Measurements from ENCODE around the gene BNC2. TPM values are rescaled to one million over a fixed set of nuclear protein-coding genes. Genes with fewer than 3 reads are reported as not detected.
A peak's percentile ranks its signal among the peaks of the same experiment; 100 is the strongest.

BNC2 gene
- total RNA-seq, 4 donors from 2014 or later, result 90.2 to 130 (median 100.0) TPM

DNA sequence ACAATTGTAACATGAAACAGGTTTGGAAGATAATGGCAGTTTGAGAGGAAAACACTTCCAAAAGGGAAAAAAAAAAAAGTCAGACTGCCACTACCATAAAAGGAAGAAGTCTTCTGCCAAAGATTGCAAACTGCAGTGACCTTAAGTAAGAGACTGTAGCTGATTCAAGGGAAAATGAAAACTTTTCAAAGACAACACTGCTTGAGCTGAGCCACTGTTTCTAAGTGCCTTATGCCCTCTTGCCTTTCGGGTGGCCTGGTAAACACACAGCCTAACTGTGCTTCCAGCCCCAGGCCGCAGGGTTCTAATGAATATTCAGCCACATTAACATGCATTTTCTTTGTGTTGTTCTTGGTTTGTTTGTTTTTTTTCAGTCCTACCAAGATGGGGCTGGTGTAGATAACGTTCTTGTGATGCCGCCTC lies 354.6 kb downstream of the BNC2 start:
- Histone ChIP-seq H3K9me3 (no peaks in the 10 kb centered on the region), H3K36me3 (no peaks in the 10 kb centered on the region), H3K4me3 (no peak overlapping the region), H3K27me3 (no peaks in the 10 kb centered on the region), H3K27ac (peak overlapping the region; percentile 51 to 79 (median 66)), H3K4me1 (peaks cover 9 to 72% (median 16%) of the 10 kb centered on the region in 3 donors)
- WGBS, 2 donors (ENCODE audit: low coverage in 1 of 2), result 36 to 50% methylated on average over 4 of the region's 4 CpGs
- ATAC-seq, result peak; percentile 20
- TF ChIP-seq EP300 (IDR thresholded peaks at IDR 0.05) (no peak), POLR2A (IDR thresholded peaks at IDR 0.05) (no peak), POLR2AphosphoS5 (IDR thresholded peaks at IDR 0.05) (no peak)
- TF ChIP-seq, protein P1, sequence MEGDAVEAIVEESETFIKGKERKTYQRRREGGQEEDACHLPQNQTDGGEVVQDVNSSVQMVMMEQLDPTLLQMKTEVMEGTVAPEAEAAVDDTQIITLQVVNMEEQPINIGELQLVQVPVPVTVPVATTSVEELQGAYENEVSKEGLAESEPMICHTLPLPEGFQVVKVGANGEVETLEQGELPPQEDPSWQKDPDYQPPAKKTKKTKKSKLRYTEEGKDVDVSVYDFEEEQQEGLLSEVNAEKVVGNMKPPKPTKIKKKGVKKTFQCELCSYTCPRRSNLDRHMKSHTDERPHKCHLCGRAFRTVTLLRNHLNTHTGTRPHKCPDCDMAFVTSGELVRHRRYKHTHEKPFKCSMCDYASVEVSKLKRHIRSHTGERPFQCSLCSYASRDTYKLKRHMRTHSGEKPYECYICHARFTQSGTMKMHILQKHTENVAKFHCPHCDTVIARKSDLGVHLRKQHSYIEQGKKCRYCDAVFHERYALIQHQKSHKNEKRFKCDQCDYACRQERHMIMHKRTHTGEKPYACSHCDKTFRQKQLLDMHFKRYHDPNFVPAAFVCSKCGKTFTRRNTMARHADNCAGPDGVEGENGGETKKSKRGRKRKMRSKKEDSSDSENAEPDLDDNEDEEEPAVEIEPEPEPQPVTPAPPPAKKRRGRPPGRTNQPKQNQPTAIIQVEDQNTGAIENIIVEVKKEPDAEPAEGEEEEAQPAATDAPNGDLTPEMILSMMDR (IDR thresholded peaks at IDR 0.05), result no peak

DNA sequence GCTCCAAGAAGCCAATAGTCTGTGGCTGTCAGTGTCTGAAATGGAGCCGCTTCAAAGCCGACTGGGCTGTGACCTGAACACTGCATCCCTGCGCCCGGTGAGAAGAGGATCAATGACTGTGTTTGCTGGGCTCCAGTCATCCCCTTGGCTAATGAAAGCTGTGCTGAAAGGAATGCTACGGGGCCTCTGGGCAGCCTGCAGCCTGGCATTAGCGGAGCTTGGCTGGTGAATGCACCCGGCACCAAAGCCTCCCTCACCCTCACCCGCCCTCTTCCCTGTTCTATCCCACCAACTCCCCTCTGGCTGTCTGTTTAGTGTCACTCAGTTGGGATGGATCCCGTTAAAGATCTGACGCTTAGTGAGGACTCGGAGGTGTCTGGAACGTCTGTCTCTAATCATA lies 355.3 kb downstream of the BNC2 start:
- Histone ChIP-seq H3K36me3 (no peaks in the 10 kb centered on the region), H3K4me3 (no peak overlapping the region), H3K27me3 (no peaks in the 10 kb centered on the region), H3K9me3 (no peaks in the 10 kb centered on the region), H3K4me1 (peaks cover 9 to 75% (median 19%) of the 10 kb centered on the region in 3 donors), H3K27ac (peak overlapping the region; percentile 51 to 79 (median 67))
- WGBS, 2 donors (ENCODE audit: low coverage in 1 of 2), result 20 to 55% methylated on average over 3 to 11 of the region's 12 CpGs
- ATAC-seq, result peak; percentile 46
- TF ChIP-seq POLR2A (IDR thresholded peaks at IDR 0.05) (no peak), POLR2AphosphoS5 (IDR thresholded peaks at IDR 0.05) (no peak)

DNA sequence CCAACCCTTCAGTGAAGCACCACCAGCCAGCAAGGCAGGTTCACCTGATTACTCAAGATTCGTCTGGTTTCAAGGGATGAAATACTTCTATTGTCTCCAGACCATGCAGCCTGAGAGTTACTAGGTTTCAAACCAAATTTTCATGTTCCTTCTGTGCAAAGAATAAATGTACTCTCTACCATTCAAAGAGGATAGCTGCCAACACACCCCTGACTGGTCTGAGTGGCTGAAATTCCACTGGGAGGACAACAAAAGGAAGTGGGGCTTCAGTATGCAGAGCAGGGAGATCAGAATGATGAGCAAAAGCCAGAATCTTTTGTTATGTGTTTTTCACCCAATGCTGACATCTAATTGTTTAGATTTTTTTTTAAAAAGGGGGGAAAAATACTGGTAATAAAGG lies 356.3 kb downstream of the BNC2 start:
- no peak for ATAC-seq
- H3K27me3 ChIP-seq, result no peaks in the 10 kb centered on the region
- H3K4me1 ChIP-seq, result peaks cover 9 to 75% (median 25%) of the 10 kb centered on the region in 3 donors
- H3K27ac ChIP-seq, result peak overlapping the region in 1 of 4 donors; percentile 33
- TF ChIP-seq EP300 (IDR thresholded peaks at IDR 0.05) (no peak), POLR2AphosphoS5 (IDR thresholded peaks at IDR 0.05) (no peak), POLR2A (IDR thresholded peaks at IDR 0.05) (no peak)
- TF ChIP-seq, protein P1 (IDR thresholded peaks at IDR 0.05), result no peak
- no peak overlapping the region for H3K4me3 ChIP-seq
- WGBS, 2 donors (ENCODE audit: low coverage in 1 of 2), result 57 to 63% methylated on average over 1 of the region's 1 CpG
- H3K9me3 ChIP-seq, result no peaks in the 10 kb centered on the region
- H3K36me3 ChIP-seq, result no peaks in the 10 kb centered on the region

DNA sequence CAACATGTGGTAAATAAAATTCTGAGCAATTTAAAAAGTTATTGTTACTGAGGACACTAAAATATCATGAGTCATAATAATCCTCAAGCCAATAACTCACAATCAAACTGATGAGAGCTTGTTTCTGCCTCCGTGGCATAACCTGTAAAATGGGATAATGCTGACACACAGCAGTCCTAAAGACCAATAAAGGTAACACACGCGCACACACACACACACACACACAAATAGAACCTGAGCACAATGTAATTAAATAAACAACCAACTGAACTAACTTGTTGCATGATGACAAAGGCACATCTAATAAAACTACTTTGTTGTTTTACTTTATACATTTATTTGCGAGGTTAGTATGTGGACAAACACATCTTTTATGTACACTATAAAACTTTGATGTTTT lies 358.2 kb downstream of the BNC2 start:
- Histone ChIP-seq H3K4me1 (peaks cover 8 to 57% (median 23%) of the 10 kb centered on the region in 3 donors), H3K9me3 (no peaks in the 10 kb centered on the region), H3K27ac (no peak overlapping the region), H3K27me3 (no peaks in the 10 kb centered on the region), H3K36me3 (no peaks in the 10 kb centered on the region), H3K4me3 (no peak overlapping the region)
- WGBS, 2 donors (ENCODE audit: low coverage in 1 of 2), result 87% methylated on average over 4 of the region's 4 CpGs
- no peak for TF ChIP-seq EP300 (IDR thresholded peaks at IDR 0.05)
- TF ChIP-seq, protein P1 (IDR thresholded peaks at IDR 0.05), result no peak
- TF ChIP-seq POLR2A (IDR thresholded peaks at IDR 0.05), result no peak
- TF ChIP-seq POLR2AphosphoS5 (IDR thresholded peaks at IDR 0.05), result no peak
- ATAC-seq, result no peak

DNA sequence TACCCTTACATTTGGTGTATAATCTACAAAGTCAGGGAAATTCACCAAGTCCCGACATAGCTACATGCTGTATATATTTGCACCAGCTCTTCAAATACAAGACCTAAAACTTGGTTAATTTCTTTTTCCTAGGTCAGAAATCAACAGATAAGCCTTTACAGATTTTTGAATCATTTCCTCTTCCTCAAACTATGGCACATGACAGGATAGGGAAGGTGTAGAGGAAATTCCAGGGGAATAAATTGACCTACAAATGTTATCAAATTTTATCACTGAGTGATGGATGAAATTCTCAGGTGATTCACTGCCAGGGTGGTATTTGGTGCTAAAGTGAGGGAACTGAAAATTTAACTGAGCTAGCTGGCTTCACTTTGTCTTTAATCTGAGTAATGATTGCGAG lies 360.0 kb downstream of the BNC2 start:
- no peaks in the 10 kb centered on the region for H3K36me3 ChIP-seq
- 87 to 96% methylated on average over 2 of the region's 2 CpGs for WGBS, 2 donors (ENCODE audit: low coverage in 1 of 2)
- H3K4me1 ChIP-seq, result peaks cover 3 to 46% (median 13%) of the 10 kb centered on the region in 3 donors

More for the DNA sequence above, 360.0 kb downstream of the BNC2 start:
- no peak for ATAC-seq
- Histone ChIP-seq H3K27ac (peak overlapping the region in 3 of 4 donors; percentile 21 to 36 (median 36)), H3K4me3 (no peak overlapping the region), H3K27me3 (no peaks in the 10 kb centered on the region), H3K9me3 (no peaks in the 10 kb centered on the region)
- TF ChIP-seq, protein P1 (IDR thresholded peaks at IDR 0.05), result no peak
- TF ChIP-seq POLR2AphosphoS5 (IDR thresholded peaks at IDR 0.05), result no peak
- TF ChIP-seq EP300 (IDR thresholded peaks at IDR 0.05), result no peak
- TF ChIP-seq POLR2A (IDR thresholded peaks at IDR 0.05), result no peak
